C4-2B (cell line): ENCODE data around the gene P2RY4.

Source experiments
- ZFX ChIP-seq: fragments of 450-650 bp; IDR thresholded peaks from 2 replicates; pipeline ENCODE4 v1.6.1; 2017
- TF ChIP-seq, protein P1 (sequence below): fragments of 450-650 bp; conservative IDR thresholded peaks from 2 replicates; pipeline ENCODE4 v1.5.1; 2017; ENCODE audit warnings: mild to moderate bottlenecking

GRCh38 chrX:70257423-70258288 lies 2.3 kb downstream of the P2RY4 start:
- TF ChIP-seq, protein P1, sequence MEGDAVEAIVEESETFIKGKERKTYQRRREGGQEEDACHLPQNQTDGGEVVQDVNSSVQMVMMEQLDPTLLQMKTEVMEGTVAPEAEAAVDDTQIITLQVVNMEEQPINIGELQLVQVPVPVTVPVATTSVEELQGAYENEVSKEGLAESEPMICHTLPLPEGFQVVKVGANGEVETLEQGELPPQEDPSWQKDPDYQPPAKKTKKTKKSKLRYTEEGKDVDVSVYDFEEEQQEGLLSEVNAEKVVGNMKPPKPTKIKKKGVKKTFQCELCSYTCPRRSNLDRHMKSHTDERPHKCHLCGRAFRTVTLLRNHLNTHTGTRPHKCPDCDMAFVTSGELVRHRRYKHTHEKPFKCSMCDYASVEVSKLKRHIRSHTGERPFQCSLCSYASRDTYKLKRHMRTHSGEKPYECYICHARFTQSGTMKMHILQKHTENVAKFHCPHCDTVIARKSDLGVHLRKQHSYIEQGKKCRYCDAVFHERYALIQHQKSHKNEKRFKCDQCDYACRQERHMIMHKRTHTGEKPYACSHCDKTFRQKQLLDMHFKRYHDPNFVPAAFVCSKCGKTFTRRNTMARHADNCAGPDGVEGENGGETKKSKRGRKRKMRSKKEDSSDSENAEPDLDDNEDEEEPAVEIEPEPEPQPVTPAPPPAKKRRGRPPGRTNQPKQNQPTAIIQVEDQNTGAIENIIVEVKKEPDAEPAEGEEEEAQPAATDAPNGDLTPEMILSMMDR: no peak
- TF ChIP-seq ZFX: no peak
